H9 (cell line): ENCODE results near the gene WDR20. TPM values are rescaled to one million over a fixed set of nuclear protein-coding genes. Genes with fewer than 3 reads are reported as not detected.

Source experiments
- DNase-seq: peaks from one replicate; pipeline ENCODE4 v3.0.0-alpha.2; 2017
- H2AFZ ChIP-seq: one replicate; pipeline ENCODE4 v1.6.1; 2013; ENCODE audit warnings: mild to moderate bottlenecking, low read length, control low read depth, moderate library complexity
- H2AK5ac ChIP-seq: 2 replicates; pipeline ENCODE4 v1.6.1; 2013; ENCODE audit warnings: low read length, control low read depth, mixed read lengths; ENCODE audit not compliant: insufficient read length
- H2BK120ac ChIP-seq: one replicate; pipeline ENCODE4 v1.6.1; 2013; ENCODE audit warnings: low read depth, mild to moderate bottlenecking, low read length, control low read depth, inconsistent platforms; ENCODE audit not compliant: poor library complexity, severe bottlenecking
- H2BK12ac ChIP-seq: 2 replicates; pipeline ENCODE4 v1.6.1; 2013; ENCODE audit warnings: low read length, control low read depth, mixed read lengths, low read depth; ENCODE audit not compliant: insufficient read length
- H2BK15ac ChIP-seq: 2 replicates; pipeline ENCODE4 v1.6.1; 2013; ENCODE audit warnings: low read depth, low read length, control low read depth
- H2BK20ac ChIP-seq: one replicate; pipeline ENCODE4 v1.6.1; 2013; ENCODE audit warnings: low read depth, mild to moderate bottlenecking, low read length, control low read depth, inconsistent platforms; ENCODE audit not compliant: poor library complexity, severe bottlenecking
- H2BK5ac ChIP-seq: 2 replicates; pipeline ENCODE4 v1.6.1; 2013; ENCODE audit warnings: low read length, control low read depth, mixed read lengths; ENCODE audit not compliant: insufficient read length
- H3K14ac ChIP-seq: 2 replicates; pipeline ENCODE4 v1.6.1; 2013; ENCODE audit warnings: low read length, control low read depth; ENCODE audit not compliant: insufficient read depth
- H3K18ac ChIP-seq: 2 replicates; pipeline ENCODE4 v1.6.1; 2013; ENCODE audit warnings: low read depth, mild to moderate bottlenecking, mixed read lengths, low read length, control low read depth; ENCODE audit not compliant: insufficient read length
- H3K23ac ChIP-seq: 2 replicates; pipeline ENCODE4 v1.6.1; 2013; ENCODE audit warnings: low read length, control low read depth, mixed read lengths, low read depth; ENCODE audit not compliant: insufficient read length
- H3K23me2 ChIP-seq: 2 replicates; pipeline ENCODE4 v1.6.1; 2013; ENCODE audit warnings: low read depth, mild to moderate bottlenecking, mixed read lengths, low read length, control low read depth; ENCODE audit not compliant: insufficient read length, poor library complexity, severe bottlenecking
- H3K27ac ChIP-seq: 2 replicates; pipeline ENCODE4 v1.5.1; 2013; ENCODE audit warnings: low read length, control low read depth, mixed read lengths, low read depth; ENCODE audit not compliant: insufficient read length
- H3K27me3 ChIP-seq: 2 replicates; pipeline ENCODE4 v1.6.1; 2013; ENCODE audit warnings: low read length, control low read depth, inconsistent platforms; ENCODE audit not compliant: insufficient read depth
- H3K4ac ChIP-seq: 2 replicates; pipeline ENCODE4 v1.6.1; 2013; ENCODE audit warnings: low read depth, mild to moderate bottlenecking, control low read depth, inconsistent platforms, low read length, moderate library complexity
- H3K4me1 ChIP-seq: 2 replicates; pipeline ENCODE4 v1.6.1; 2013; ENCODE audit warnings: low read length, control low read depth, inconsistent platforms; ENCODE audit not compliant: insufficient read depth
- H3K4me2 ChIP-seq: 2 replicates; pipeline ENCODE4 v1.6.1; 2013; ENCODE audit warnings: low read length, control low read depth, mixed read lengths; ENCODE audit not compliant: insufficient read length, insufficient read depth
- H3K56ac ChIP-seq: 2 replicates; pipeline ENCODE4 v1.6.1; 2013; ENCODE audit warnings: low read depth, mild to moderate bottlenecking, mixed read lengths, low read length, control low read depth; ENCODE audit not compliant: insufficient read length
- H3K79me1 ChIP-seq: 2 replicates; pipeline ENCODE4 v1.6.1; 2013; ENCODE audit warnings: low read depth, mild to moderate bottlenecking, moderate library complexity, low read length, control low read depth, inconsistent platforms; ENCODE audit not compliant: insufficient read depth, poor library complexity, severe bottlenecking
- H3K79me2 ChIP-seq: 2 replicates; pipeline ENCODE4 v1.6.1; 2013; ENCODE audit warnings: low read length, control low read depth, inconsistent platforms; ENCODE audit not compliant: insufficient read depth
- H3K9ac ChIP-seq: 2 replicates; pipeline ENCODE4 v1.6.1; 2013; ENCODE audit warnings: low read length, control low read depth, mixed read lengths; ENCODE audit not compliant: insufficient read length; ENCODE audit errors: extremely low read depth
- H3K9me3 ChIP-seq: one replicate; pipeline ENCODE4 v1.6.1; 2013; ENCODE audit warnings: low read depth, low read length, inconsistent platforms; ENCODE audit not compliant: control insufficient read depth
- H3T11ph ChIP-seq: one replicate; pipeline ENCODE4 v1.6.1; 2013; ENCODE audit warnings: mild to moderate bottlenecking, low read length, control low read depth, inconsistent platforms
- H4K20me1 ChIP-seq: one replicate; pipeline ENCODE4 v1.6.1; 2013; ENCODE audit not compliant: control insufficient read depth, insufficient read length, insufficient read depth
- H4K5ac ChIP-seq: 2 replicates; pipeline ENCODE4 v1.6.1; 2013; ENCODE audit warnings: low read depth, mild to moderate bottlenecking, mixed read lengths, low read length, control low read depth; ENCODE audit not compliant: insufficient read length
- H4K8ac ChIP-seq: replicated peaks from 2 replicates; pipeline ENCODE4 v1.6.1; 2013; ENCODE audit warnings: low read length, control low read depth, mixed read lengths, low read depth; ENCODE audit not compliant: insufficient read length
- H4K91ac ChIP-seq: 2 replicates; pipeline ENCODE4 v1.6.1; 2013; ENCODE audit warnings: low read depth, mild to moderate bottlenecking, moderate library complexity, mixed read lengths, low read length, control low read depth; ENCODE audit not compliant: insufficient read length
- H3K27ac Mint-ChIP-seq, 3 experiments: 2 replicates in 2 of 3; 3 replicates in 1 of 3; pipeline ENCODE4 v1.8.0; 2020 to 2021; ENCODE audit warnings: mixed read lengths in 3 of 3, mild to moderate bottlenecking in 1 of 3, moderate library complexity in 1 of 3
- H3K27me3 Mint-ChIP-seq: 2 replicates; pipeline ENCODE4 v1.8.0; 2021; ENCODE audit warnings: low read depth, mild to moderate bottlenecking, moderate library complexity, mixed read lengths
- H3K36me3 Mint-ChIP-seq, 3 experiments: 2 replicates in 2 of 3; 3 replicates in 1 of 3; pipeline ENCODE4 v1.8.0; 2020 to 2021; ENCODE audit warnings: low read depth in 3 of 3, mixed read lengths in 3 of 3; ENCODE audit not compliant: insufficient read depth in 1 of 3
- H3K4me1 Mint-ChIP-seq, 2 experiments: 2 replicates each; pipeline ENCODE4 v1.8.0; 2020; ENCODE audit warnings: mixed read lengths in 2 of 2
- H3K4me3 Mint-ChIP-seq, 2 experiments: 2 replicates in 1 of 2; 3 replicates in 1 of 2; pipeline ENCODE4 v1.8.0; 2020 to 2021; ENCODE audit warnings: mild to moderate bottlenecking in 2 of 2, mixed read lengths in 2 of 2, moderate library complexity in 1 of 2
- H3K9me3 Mint-ChIP-seq, 2 experiments: 2 replicates in 1 of 2; 3 replicates in 1 of 2; pipeline ENCODE4 v1.8.0; 2020; ENCODE audit warnings: mild to moderate bottlenecking in 2 of 2, mixed read lengths in 2 of 2, moderate library complexity in 1 of 2
- CTCF ChIP-seq: fragments of 200-600 bp; sonication (generic); conservative IDR thresholded peaks from 3 replicates; pipeline ENCODE4 v1.8.0; 2021; ENCODE audit warnings: antibody characterized with exemption, mild to moderate bottlenecking
- WGBS: extraction: QIAGEN DNeasy Blood & Tissue Kit; methylation state at CpG from one replicate; pipeline ENCODE4 v1.1.7; 2013; ENCODE audit warnings: missing lambda C conversion rate, low lambda C conversion rate, mixed read lengths; ENCODE audit not compliant: insufficient read length; ENCODE audit errors: extremely low coverage; 5-methylcytosine and 5-hydroxymethylcytosine counted together
- total RNA-seq: library from RNA; stranded (reverse); gene quantifications from 2 replicates; pipeline ENCODE4 v1.2.1, GENCODE V29; 2021

The WDR20 gene
- total RNA-seq, 1 experiment from 2014 or later = 31.6 TPM

DNA sequence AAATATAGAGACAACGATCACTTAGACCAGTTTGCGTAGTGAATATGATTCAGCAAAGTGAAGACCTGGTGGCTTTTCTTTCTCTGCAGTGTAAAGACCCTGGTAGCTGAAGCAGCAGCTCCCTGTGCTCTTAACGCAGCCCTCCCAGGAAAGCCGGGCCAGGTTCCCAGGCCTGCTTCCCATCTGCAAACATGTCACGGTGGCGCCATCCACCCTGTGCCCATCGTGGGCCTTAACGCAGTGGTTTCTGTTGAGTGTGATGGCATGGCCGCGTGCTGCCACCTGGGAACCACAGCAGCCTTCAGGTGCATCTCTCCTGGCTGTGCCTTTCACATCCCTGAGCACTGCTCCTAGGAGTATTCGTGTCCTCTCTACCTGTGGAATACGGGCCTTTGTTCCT is 71.5 kb downstream of the WDR20 start:
- Mint-ChIP-seq H3K4me3 (no peak overlapping the region), H3K36me3 (peaks cover 4 to 19% (median 13%) of the 10 kb centered on the region in 3 experiments; a peak in 5 of 7 replicates), H3K4me1 (peaks cover 14 to 34% of the 10 kb centered on the region in 2 experiments), H3K27me3 (no peaks in the 10 kb centered on the region), H3K9me3 (no peaks in the 10 kb centered on the region), H3K27ac (no peak overlapping the region; a peak in 1 of 7 replicates)
- H4K5ac ChIP-seq = no peak overlapping the region
- H4K20me1 ChIP-seq = no peaks in the 10 kb centered on the region
- no peak overlapping the region for H4K91ac ChIP-seq
- H3K23me2 ChIP-seq = no peaks in the 10 kb centered on the region
- no peak overlapping the region for H2BK12ac ChIP-seq
- no peak overlapping the region for H3K4me2 ChIP-seq
- H2BK20ac ChIP-seq = no peak overlapping the region
- H3K9me3 ChIP-seq = no peaks in the 10 kb centered on the region
- no peaks in the 10 kb centered on the region for H3K27me3 ChIP-seq
- no peak overlapping the region for H2BK120ac ChIP-seq
- H3K79me2 ChIP-seq = no peaks in the 10 kb centered on the region
- H3K9ac ChIP-seq = no peak overlapping the region
- H3K23ac ChIP-seq = no peak overlapping the region
- H2BK5ac ChIP-seq = no peak overlapping the region
- no peak overlapping the region for H3K4ac ChIP-seq
- no CpG with 5 or more reads among the region's 12 CpGs for WGBS
- H2AK5ac ChIP-seq = no peak overlapping the region
- no peak overlapping the region for H4K8ac ChIP-seq
- no peak for DNase-seq
- no peak overlapping the region for H3K18ac ChIP-seq
- H3K27ac ChIP-seq = no peak overlapping the region
- no peak overlapping the region for H3T11ph ChIP-seq
- no peaks in the 10 kb centered on the region for H3K4me1 ChIP-seq
- H3K79me1 ChIP-seq = no peaks in the 10 kb centered on the region
- H2BK15ac ChIP-seq = no peak overlapping the region
- H3K14ac ChIP-seq = no peak overlapping the region
- H3K56ac ChIP-seq = no peak overlapping the region
- no peak for TF ChIP-seq CTCF
- H2AFZ ChIP-seq = no peak overlapping the region
